Omental fat pad (tissue), 4 donors: ENCODE results near the gene EDARADD. TPM values are rescaled to one million over a fixed set of nuclear protein-coding genes. Genes with fewer than 3 reads are reported as not detected.
"Not testable (repeated sequence)": the region's sequence is repeated elsewhere in the genome, so short reads cannot be mapped to it uniquely, and the experiment has no call there.

Experiments used
- ATAC-seq: fragments of 150-250 bp; one replicate; pipeline ENCODE4 v1.9.1; 2016; ENCODE audit warnings: mild to moderate bottlenecking, moderate library complexity; ENCODE audit not compliant: low FRiP score
- DNase-seq: peaks from one replicate; pipeline ENCODE4 v3.0.0-alpha.2; 2019; ENCODE audit warnings: low spot score
- total RNA-seq, 4 donors: library from RNA; depleted of rRNA; stranded (reverse); fragments of >200 nt; gene quantifications; one replicate each; pipeline ENCODE4 v1.1.0, GENCODE V29; 2016
- TF ChIP-seq, protein P1 (sequence below), 3 donors: fragments of 450-650 bp; IDR thresholded peaks; one replicate each; pipeline ENCODE4 v1.5.1; 2016 to 2017; ENCODE audit warnings: antibody characterized with exemption in 3 of 3, mild to moderate bottlenecking in 3 of 3, moderate library complexity in 2 of 3

EDARADD gene
- total RNA-seq, 4 donors from 2014 or later = 0.24 to 1.2 (median 0.25) TPM; not detected in 1

DNA sequence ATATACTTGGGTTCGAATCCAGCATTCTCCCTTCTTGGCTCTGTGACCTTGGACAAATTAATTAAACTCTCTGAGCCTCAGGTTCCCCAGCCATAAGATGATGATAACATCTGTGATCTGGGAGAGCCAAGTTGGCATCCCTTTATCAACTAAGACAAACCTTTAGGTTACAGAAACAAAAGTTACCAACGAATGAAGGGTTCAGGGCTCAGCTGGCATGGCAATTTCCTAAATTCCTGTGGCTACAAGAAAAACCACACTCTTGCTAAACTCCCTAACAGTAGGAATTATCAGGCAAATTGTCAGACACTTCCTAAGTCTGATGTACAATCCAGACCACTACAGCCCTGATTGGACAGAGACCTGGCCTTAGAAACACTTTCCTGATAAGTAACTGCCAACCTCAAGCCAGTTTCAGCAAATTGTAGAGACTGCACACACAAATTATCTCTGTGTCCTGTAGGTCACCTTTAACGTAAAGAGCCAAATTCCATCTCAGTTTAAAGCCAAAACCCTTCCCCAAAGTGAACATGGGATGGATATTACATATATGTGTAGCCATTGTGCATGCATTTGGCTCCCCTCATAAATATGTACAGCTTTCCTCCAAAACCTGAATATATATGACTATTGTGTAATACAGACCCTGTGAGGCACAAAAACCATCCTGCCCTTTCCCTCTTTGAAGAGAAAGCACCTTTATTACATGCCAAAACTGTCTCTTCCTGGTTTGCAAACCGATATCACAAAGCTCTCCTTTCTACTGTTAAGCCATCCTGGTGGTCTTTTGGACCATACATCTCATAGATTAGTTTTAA lies 39.5 kb upstream of the EDARADD start:
- no peak for ATAC-seq
- TF ChIP-seq, protein P1, sequence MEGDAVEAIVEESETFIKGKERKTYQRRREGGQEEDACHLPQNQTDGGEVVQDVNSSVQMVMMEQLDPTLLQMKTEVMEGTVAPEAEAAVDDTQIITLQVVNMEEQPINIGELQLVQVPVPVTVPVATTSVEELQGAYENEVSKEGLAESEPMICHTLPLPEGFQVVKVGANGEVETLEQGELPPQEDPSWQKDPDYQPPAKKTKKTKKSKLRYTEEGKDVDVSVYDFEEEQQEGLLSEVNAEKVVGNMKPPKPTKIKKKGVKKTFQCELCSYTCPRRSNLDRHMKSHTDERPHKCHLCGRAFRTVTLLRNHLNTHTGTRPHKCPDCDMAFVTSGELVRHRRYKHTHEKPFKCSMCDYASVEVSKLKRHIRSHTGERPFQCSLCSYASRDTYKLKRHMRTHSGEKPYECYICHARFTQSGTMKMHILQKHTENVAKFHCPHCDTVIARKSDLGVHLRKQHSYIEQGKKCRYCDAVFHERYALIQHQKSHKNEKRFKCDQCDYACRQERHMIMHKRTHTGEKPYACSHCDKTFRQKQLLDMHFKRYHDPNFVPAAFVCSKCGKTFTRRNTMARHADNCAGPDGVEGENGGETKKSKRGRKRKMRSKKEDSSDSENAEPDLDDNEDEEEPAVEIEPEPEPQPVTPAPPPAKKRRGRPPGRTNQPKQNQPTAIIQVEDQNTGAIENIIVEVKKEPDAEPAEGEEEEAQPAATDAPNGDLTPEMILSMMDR (IDR thresholded peaks at IDR 0.05) = no peak

DNA sequence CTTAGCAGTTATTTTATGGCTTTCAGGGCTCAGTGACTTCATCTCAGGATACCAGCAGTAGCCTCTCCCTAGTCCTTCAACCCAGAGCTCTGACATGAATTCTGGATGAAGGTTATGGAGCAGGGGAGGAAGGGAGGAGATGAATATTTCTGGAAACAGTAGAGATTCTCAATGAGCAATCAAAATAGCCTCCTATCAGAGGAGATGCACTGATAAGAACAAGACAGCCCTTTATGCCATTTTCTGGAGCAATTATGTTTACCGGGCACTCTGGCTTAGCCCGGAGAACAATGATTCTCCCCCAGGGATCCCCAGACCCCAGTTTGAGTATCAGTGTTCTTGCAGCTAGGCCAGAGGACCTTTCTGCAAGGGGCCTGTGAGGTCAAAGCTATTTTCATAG lies 37.9 kb upstream of the EDARADD start:
- DNase-seq = no peak
- TF ChIP-seq, protein P1 (IDR thresholded peaks at IDR 0.05) = no peak
- no peak for ATAC-seq

More for the DNA sequence above, 39.5 kb upstream of the EDARADD start:
- DNase-seq = no peak

DNA sequence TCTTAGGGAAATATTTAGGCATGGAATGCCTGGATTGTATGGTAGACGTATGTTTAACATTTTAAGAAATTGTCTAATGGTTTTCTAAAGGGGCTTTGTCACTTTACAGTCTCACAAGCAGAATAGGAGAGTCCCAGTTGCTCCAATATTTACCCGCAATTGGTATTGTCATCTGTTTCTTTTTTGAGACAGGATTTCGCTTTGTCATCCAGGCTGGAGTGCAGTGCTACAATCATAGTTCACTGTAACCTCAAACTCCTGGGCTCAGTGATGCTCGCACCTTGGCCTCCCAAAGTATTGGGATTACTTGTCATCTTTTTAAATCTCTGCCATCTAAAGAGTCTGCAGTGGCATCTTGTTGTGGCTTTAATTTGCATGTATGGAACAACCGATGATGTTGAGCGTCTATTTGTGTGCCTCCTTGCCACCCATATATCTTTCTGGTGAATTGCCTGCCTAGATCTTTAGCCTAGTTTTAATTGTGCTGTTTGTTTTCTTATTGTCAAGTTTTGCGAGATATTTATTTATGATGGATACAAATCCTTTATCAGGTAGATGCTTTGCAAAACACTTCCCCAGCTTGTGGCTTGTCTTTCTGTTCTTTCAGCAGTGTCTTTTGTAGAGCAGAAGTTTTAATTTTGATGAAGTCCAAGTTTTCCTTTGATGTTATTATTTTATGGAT lies 32.0 kb upstream of the EDARADD start:
- DNase-seq = no peak
- TF ChIP-seq, protein P1 (IDR thresholded peaks at IDR 0.05) = no peak
- no peak for ATAC-seq

DNA sequence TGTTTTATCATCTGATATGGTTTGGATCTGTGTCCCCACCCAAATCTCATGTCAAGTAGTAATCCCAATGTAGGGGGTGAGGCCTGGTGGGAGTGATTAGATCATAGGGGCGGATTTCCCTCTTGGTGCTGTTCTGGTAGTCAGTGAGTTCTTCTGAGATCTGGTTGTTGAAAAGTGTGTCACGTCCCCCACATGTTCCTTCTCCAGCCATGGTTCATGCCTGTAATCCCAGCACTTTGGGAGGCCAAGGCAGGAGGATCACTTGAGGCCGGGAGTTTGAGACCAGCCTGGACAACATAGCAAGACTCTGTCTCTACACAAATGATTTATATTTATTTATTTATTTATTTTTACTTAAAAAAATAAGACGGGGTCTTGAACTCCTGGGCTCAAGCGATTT lies 30.8 kb upstream of the EDARADD start:
- DNase-seq (no peak), ATAC-seq (no peak)
- TF ChIP-seq, protein P1 (IDR thresholded peaks at IDR 0.05) = no peak

DNA sequence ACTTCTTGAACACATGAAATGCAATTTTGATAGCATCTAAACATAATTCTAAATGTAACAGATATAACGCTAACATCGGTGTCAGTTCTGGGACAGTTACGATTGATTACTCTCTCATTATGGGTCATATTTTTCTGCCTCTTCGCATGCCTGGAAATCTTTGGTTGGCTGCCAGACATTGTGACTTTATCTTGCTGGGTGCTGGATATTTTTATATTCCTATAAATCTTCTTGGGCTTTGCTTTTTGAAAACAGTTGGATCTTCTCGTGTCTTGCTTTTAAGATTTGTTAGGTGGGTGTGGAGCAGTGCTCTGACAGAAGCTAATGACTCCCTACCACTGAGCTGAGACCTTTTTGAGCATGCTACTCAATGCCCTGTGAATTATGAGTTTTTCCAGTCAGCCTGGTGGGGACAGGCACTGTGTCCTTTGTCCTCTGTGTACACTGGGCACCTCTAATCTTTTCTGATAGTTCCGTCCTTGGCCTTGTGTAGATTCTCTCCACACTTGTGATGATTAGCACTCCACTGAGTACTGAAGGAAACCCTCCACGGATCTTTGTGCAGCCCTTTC lies 28.0 kb upstream of the EDARADD start:
- TF ChIP-seq, protein P1 (IDR thresholded peaks at IDR 0.05) = no peak
- ATAC-seq = no peak
- no peak for DNase-seq

DNA sequence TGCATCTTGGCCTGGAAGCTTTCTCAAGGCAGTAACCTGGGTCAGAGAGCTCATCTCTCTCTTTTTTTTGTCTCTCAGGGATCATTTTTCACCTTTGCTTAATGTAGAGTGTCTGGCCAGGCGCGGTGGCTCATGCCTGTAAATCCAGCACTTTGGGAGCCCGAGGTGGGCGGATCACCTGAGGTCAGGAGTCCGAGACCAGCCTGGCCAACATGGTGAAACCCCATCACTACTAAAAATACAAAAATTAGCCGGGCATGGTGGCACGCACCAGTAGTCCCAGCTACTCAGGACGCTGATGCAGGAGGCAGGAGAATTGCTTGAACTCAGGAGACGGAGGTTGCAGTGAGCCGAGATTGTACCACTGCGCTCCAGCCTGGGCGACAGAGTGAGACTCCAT lies 27.4 kb upstream of the EDARADD start:
- not testable (repeated sequence) for DNase-seq, ATAC-seq

DNA sequence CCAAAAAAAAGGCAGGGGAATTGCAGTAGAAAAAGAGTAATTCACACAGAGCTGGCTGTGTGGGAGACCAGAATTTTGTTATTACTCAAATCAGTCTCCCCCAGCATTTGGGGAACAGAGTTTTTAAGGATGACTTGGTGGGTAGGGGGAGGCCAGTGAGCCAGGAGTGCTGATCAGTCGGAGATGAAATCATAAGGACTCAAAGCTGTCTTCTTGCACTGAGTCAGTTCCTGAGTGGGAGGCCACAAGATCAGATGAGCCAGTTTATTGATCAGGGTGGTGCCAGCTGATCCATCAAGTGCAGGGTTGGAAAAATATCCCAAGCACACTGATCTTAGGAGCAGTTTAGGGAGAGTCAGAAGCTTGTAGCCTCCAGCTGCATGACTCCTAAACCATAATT lies 23.7 kb upstream of the EDARADD start:
- no peak for ATAC-seq
- no peak for DNase-seq
- TF ChIP-seq, protein P1 (IDR thresholded peaks at IDR 0.05) = no peak
